Stimulated activated CD4-positive, alpha-beta T cell treated with anti-CD3 and anti-CD28 coated beads, Interleukin-2, amount 100 ng/mL, for 48 hours (primary cell): ENCODE results near the gene METTL25B.
"Not testable (repeated sequence)": the region's sequence is repeated elsewhere in the genome, so short reads cannot be mapped to it uniquely, and the experiment has no call there.

Experiments used
- DNase-seq, 2 donors: peaks; one replicate each; pipeline ENCODE4 v3.0.0-alpha.2; 2020

The METTL25B gene

DNA sequence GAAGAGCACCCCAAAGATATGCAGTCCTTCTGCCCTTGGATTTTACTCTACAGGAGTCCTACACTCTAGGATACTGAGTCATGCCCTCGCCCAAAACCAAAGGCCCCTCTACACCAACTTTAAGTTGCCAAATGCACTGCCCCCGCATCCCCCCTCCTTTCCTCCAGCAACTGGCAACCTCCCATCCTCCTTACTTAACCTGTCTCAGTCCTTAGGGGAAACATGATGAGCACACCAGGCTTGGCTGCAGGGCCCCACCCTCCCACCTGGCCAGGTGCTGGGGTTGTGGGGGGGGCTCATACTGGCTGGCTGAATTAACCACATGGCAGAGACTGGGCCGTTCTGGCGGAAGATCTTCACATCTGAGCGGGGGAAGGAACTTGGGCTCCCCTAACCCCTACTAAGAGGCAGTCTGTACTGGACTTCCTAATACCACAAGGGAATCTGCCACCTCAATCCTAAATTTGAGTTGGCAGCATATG lies 22.0 kb downstream of the METTL25B start:
- DNase-seq: peak in 1 of 2 donors; percentile 28

GRCh38 chr1:156750711-156751450 lies 22.6 kb downstream of the METTL25B start:
- DNase-seq: no peak

DNA sequence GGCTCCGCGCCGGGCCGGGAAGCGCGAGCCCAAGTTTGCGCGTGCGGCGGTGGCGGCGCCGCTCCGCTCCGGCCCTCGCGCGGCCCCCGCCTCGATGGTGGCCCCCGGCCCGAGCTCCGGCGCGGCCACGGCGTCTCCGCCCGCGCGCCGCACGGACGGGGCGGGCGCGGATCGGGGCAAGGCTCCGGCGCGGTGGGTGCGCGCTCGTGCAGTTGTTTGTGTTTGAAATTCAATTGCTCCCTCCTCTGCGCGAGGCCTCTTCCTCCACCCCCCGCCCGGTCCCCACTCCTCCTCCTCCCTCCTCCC lies 23.1 kb downstream of the METTL25B start, which contains the start of gene HDGF:
TSS of gene HDGF (minus strand) at position 225 of the 306 bp plus-strand sequence. CDS start 246 bp downstream, outside the sequence.
- no peak for DNase-seq

- DNase-seq: peak; percentile 93 to 94
Observed at GRCh38 chr1:156751757-156752481, 23.6 kb downstream of the METTL25B start.

- DNase-seq: no peak
Observed at GRCh38 chr1:156752843-156753482, 24.7 kb downstream of the METTL25B start.

GRCh38 chr1:156754219-156754618 lies 25.9 kb downstream of the METTL25B start:
- DNase-seq: no peak

DNA sequence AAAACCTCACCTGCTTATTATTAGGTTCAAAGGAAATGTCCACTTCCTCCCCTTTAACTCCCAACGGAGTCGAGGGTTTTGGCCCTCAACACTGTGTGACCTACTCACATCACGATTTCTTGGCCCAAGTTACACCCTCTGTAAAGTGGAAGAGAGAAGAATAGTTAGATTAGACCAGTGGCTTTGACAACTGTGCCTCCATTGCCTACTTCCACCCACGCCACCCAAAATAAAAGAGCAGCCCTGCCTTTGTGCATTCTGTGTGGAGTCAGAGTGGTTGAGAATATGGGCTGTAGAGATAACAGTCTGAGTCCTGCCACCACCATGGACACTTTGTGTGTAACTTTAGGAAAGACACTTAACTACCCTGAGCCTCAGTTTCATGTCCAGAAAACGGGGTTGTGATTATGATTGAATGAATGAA lies 27.3 kb downstream of the METTL25B start:
- DNase-seq: no peak

- DNase-seq: no peak
Observed at GRCh38 chr1:156756355-156756754, 28.1 kb downstream of the METTL25B start.

- not testable (repeated sequence) for DNase-seq
Observed at GRCh38 chr1:156757572-156758253, 29.4 kb downstream of the METTL25B start.

DNA sequence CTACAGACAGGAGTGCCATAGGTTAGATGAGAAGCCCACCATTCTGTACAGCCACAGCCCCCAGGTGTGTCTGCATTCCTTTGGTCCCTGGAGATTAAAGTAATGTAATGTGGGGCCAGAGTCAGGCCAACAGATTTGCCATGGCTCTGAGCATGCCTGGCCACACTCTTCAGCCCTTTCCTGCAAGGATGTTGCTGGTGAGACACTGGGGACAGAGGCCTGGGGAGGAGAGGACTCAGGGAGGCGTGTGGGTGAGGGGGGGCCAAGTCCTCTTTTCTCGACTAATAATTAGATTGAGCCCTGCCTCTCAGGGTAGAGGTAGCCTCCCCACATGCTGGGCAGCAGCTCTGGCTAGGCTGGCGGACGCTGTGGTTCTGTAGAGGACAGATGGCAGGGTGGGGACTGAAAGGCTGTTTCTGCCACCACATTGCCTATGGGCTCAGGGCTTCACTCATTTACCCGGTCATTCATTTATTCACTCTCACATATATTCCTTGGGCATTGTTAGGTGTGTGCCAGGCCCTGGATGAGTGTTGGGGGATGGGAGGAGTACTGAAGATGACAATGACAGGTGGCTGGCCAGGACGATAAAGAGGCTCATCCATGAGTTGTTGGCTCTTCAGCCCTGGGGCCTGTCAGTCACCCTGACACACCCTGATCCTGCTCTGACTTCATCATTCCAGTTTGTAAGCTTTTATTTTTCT lies 32.0 kb downstream of the METTL25B start:
- no peak for DNase-seq

- no peak for DNase-seq
Observed at GRCh38 chr1:156760796-156761104, 32.5 kb downstream of the METTL25B start.

GRCh38 chr1:156765136-156765535 lies 36.9 kb downstream of the METTL25B start:
- not testable (repeated sequence) for DNase-seq

DNA sequence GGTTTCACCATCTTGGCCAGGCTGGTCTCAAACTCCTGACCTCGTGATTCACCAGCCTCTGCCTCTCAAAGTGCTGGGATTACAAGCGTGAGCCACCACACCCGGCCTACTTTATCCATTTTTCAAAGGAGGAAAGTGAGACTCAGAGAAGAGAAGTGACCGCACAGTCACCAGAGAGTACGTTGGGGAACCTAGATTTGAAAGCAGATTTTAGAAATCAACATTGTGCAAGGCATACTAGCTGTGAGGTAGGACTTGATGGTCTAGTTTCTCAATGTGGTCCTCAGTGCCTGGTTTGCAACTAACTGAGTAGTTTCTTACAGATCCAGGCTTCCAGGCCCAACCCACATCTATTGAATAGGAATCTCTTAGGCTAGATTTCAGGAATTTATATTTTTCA lies 37.4 kb downstream of the METTL25B start:
- no peak for DNase-seq

DNA sequence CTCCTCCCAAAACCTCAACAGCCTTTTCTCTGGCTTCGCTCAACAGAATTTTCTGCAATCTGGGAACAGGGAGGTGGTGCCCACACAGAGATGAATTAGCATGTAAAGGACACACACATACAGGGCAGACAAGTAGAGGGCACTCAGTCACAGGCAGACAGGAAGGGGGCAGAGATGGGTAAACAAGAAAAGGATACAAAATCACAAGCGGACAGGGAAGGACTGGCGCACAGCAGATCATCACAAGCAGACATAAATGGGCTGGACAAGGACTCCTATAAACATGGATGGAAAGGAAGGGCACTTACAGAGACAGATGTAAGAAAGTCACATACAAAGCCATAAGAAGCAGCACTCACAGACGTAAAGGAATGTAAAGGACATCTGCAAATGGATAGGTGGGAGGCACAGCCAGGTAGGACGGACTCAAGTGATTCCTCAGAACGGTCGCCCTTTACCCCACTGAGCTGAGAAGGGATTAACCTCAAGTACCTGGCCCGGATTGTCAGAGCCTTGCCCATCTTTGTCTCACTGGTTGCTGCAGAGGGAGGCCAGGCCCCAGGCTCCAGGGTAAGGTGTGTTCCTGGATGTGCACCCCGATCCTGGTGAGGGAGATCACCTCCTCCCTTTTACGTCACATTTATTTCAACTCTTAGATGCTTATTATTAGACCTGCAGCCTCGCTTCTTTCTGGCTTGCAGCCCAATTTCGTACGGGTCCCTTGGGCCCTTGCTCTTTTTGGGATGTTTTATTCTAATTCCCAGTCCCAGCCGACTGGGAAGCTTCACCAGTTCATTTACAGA lies 38.2 kb downstream of the METTL25B start:
- DNase-seq: no peak

GRCh38 chr1:156767101-156767878 lies 39.0 kb downstream of the METTL25B start, which contains the start of gene PRCC:
PRCC (plus strand) TSS chr1:156767535; CDS start chr1:156767772, 237 bp downstream.
- DNase-seq: peak; percentile 88

DNA sequence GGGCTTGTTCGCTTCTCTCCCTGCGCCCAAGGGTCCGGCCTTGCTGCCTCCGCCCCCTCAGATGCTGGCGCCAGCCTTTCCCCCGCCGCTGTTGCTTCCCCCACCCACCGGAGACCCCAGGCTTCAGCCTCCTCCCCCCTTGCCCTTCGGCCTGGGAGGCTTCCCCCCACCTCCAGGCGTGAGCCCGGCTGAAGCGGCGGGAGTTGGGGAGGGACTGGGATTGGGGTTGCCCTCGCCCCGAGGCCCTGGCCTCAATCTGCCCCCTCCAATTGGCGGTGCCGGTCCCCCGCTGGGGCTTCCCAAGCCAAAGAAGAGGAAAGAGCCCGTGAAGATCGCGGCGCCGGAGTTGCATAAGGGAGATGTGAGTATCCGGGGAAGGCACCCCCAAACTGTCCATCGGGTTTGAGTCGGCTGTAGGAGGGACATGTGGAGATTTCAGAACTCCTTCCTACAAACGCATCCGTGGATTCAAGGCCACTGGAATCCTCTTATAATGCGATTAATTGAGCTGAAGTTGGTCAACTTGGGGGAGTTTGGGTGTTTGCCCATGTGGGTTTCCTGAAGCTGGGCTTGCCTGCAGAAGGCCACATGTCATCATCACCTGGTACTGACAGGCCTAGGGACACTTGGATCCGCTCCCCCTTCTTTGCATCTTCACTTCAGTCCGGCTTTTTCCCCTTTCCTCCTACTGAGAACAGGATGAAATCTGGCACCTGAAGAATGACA lies 39.8 kb downstream of the METTL25B start:
- DNase-seq: no peak

GRCh38 chr1:156768610-156769295 lies 40.5 kb downstream of the METTL25B start:
- DNase-seq: no peak

DNA sequence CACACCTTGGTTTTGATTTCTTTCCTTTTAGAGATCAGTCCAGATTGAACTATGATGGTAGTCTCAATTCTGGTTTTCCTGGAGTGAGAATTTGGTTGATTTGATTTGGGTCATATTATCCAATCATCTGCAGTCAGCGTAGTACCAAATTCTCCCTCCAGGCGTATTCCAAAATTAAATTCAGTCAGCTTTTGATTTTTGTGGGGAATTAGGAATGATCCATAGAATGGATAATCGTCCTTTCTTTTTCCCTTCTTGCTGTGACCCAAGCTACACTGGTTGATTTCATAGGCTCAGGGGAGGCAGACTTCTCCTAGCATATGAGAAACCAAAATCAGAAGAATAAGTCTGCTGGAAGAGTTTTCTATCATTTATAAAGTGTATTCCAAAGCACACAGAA lies 44.0 kb downstream of the METTL25B start:
- DNase-seq: no peak

GRCh38 chr1:156772728-156773497 lies 44.6 kb downstream of the METTL25B start:
- no peak for DNase-seq
